ENCODE results near the gene XRN2. TPM values are rescaled to one million over a fixed set of nuclear protein-coding genes. Genes with fewer than 3 reads are reported as not detected.

Gene XRN2
- total RNA-seq, 1 experiment from 2014 or later: 118 TPM

DNA sequence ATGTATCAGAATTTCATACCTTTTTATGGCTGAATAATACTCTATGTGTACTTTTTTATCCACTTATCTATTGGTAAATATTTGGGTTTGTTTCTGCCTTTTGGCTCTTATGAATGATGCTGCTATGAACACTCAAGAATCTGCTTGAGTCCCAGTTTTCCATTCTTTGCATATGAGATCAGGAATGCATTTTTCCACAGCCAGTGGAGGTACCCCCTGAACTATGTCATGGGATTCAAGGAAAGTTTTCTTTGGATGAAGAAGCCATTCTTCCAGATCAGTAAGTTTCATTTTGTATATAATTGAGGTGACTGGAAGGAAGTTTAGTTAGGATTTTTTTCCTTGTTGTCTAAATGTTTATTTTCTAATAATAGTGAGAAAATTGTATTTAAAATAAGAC, 53.3 kb downstream of the XRN2 start:
- Mint-ChIP-seq H3K27ac (no peak overlapping the region), H3K4me1 (no peaks in the 10 kb centered on the region), H3K36me3 (peaks cover 48% of the 10 kb centered on the region), H3K9me3 (no peaks in the 10 kb centered on the region), H3K4me3 (no peak overlapping the region), H3K27me3 (ENCODE audit: low read depth) (no peaks in the 10 kb centered on the region)
- ChIA-PET CTCF (interaction anchor here (1.3 kb wide), 1 partner anchor 120 kb away, joined by 3 read pairs; no protein-coding TSS in a partner anchor), POLR2A (no interaction called here)
- ATAC-seq (no peak), DNase-seq (ENCODE audit: low spot score) (no peak)
- TF ChIP-seq ZNF232 (CRISPR knock-in tag; IDR thresholded peaks at IDR 0.05): no peak
- TF ChIP-seq CREM (CRISPR knock-in tag; IDR thresholded peaks at IDR 0.05): no peak
- no peak for TF ChIP-seq PRRX2 (CRISPR knock-in tag; IDR thresholded peaks at IDR 0.05)
- TF ChIP-seq, protein P1, sequence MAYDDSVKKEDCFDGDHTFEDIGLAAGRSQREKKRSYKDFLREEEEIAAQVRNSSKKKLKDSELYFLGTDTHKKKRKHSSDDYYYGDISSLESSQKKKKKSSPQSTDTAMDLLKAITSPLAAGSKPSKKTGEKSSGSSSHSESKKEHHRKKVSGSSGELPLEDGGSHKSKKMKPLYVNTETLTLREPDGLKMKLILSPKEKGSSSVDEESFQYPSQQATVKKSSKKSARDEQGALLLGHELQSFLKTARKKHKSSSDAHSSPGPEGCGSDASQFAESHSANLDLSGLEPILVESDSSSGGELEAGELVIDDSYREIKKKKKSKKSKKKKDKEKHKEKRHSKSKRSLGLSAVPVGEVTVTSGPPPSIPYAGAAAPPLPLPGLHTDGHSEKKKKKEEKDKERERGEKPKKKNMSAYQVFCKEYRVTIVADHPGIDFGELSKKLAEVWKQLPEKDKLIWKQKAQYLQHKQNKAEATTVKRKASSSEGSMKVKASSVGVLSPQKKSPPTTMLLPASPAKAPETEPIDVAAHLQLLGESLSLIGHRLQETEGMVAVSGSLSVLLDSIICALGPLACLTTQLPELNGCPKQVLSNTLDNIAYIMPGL (CRISPR knock-in tag; IDR thresholded peaks at IDR 0.05): no peak
- TF ChIP-seq ZNF416 (CRISPR knock-in tag; IDR thresholded peaks at IDR 0.05): no peak
- TF ChIP-seq MXD4 (CRISPR knock-in tag; IDR thresholded peaks at IDR 0.05; ENCODE audit: borderline replicate concordance): no peak
- TF ChIP-seq ESRRA (CRISPR knock-in tag; IDR thresholded peaks at IDR 0.05; ENCODE audit: borderline replicate concordance): no peak
- TF ChIP-seq RORB (CRISPR knock-in tag; IDR thresholded peaks at IDR 0.05): no peak
- TF ChIP-seq SMAD3 (CRISPR knock-in tag; IDR thresholded peaks at IDR 0.05; ENCODE audit: borderline replicate concordance): no peak
- TF ChIP-seq, protein P2, sequence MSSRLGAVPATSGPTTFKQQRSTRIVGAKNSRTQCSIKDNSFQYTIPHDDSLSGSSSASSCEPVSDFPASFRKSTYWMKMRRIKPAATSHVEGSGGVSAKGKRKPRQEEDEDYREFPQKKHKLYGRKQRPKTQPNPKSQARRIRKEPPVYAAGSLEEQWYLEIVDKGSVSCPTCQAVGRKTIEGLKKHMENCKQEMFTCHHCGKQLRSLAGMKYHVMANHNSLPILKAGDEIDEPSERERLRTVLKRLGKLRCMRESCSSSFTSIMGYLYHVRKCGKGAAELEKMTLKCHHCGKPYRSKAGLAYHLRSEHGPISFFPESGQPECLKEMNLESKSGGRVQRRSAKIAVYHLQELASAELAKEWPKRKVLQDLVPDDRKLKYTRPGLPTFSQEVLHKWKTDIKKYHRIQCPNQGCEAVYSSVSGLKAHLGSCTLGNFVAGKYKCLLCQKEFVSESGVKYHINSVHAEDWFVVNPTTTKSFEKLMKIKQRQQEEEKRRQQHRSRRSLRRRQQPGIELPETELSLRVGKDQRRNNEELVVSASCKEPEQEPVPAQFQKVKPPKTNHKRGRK (CRISPR knock-in tag; IDR thresholded peaks at IDR 0.05; ENCODE audit: borderline replicate concordance): no peak
- TF ChIP-seq, protein P3, sequence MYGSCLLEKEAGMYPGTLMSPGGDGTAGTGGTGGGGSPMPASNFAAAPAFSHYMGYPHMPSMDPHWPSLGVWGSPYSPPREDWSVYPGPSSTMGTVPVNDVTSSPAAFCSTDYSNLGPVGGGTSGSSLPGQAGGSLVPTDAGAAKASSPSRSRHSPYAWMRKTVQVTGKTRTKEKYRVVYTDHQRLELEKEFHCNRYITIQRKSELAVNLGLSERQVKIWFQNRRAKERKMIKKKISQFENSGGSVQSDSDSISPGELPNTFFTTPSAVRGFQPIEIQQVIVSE (CRISPR knock-in tag; IDR thresholded peaks at IDR 0.05; ENCODE audit: borderline replicate concordance): no peak
- TF ChIP-seq, protein P4, sequence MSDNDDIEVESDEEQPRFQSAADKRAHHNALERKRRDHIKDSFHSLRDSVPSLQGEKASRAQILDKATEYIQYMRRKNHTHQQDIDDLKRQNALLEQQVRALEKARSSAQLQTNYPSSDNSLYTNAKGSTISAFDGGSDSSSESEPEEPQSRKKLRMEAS (CRISPR knock-in tag; IDR thresholded peaks at IDR 0.05): no peak
- TF ChIP-seq, protein P5, sequence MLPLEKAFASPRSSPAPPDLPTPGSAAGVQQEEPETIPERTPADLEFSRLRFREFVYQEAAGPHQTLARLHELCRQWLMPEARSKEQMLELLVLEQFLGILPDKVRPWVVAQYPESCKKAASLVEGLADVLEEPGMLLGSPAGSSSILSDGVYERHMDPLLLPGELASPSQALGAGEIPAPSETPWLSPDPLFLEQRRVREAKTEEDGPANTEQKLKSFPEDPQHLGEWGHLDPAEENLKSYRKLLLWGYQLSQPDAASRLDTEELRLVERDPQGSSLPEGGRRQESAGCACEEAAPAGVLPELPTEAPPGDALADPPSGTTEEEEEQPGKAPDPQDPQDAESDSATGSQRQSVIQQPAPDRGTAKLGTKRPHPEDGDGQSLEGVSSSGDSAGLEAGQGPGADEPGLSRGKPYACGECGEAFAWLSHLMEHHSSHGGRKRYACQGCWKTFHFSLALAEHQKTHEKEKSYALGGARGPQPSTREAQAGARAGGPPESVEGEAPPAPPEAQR (CRISPR knock-in tag; IDR thresholded peaks at IDR 0.05): no peak
- TF ChIP-seq OVOL2 (CRISPR knock-in tag; IDR thresholded peaks at IDR 0.05; ENCODE audit: borderline replicate concordance): no peak
- TF ChIP-seq, protein P6, sequence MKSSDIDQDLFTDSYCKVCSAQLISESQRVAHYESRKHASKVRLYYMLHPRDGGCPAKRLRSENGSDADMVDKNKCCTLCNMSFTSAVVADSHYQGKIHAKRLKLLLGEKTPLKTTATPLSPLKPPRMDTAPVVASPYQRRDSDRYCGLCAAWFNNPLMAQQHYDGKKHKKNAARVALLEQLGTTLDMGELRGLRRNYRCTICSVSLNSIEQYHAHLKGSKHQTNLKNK (CRISPR knock-in tag; IDR thresholded peaks at IDR 0.05): no peak
- no peak for TF ChIP-seq TCF7 (CRISPR knock-in tag; IDR thresholded peaks at IDR 0.05; ENCODE audit: low read depth)

DNA sequence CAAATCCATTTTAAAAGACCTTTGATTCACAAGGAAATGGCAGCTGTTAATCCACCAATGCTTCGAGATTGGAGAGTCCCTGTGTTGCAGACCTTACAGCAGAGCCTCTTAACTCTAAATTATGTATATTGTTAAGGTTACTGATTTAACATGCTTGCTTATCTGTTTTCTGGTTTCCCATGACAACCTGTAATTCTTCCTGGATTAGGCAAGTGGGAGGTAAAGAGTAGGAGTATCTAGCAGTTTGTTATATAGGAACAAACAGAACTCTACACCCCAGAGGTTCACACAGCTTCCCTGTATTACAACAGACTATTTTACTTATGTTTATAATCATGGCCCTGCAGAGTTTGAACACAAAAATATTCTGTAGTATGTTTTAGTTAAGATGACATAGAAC, 54.7 kb downstream of the XRN2 start:
- H3K4me1 Mint-ChIP-seq: no peaks in the 10 kb centered on the region

More for the DNA sequence above, 54.7 kb downstream of the XRN2 start:
- peaks cover 60% of the 10 kb centered on the region for H3K36me3 Mint-ChIP-seq
- TF ChIP-seq GABPB1 (CRISPR knock-in tag; IDR thresholded peaks at IDR 0.05): peak; percentile 22; the same call in 1 of the 2 replicates
- TF ChIP-seq, protein P7, sequence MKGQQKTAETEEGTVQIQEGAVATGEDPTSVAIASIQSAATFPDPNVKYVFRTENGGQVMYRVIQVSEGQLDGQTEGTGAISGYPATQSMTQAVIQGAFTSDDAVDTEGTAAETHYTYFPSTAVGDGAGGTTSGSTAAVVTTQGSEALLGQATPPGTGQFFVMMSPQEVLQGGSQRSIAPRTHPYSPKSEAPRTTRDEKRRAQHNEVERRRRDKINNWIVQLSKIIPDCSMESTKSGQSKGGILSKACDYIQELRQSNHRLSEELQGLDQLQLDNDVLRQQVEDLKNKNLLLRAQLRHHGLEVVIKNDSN (CRISPR knock-in tag; IDR thresholded peaks at IDR 0.05): no peak
- no peak for ATAC-seq
- CTCF ChIA-PET: no interaction called here
- DNase-seq (ENCODE audit: low spot score): no peak
- H3K27ac Mint-ChIP-seq: no peak overlapping the region
- H3K27me3 Mint-ChIP-seq (ENCODE audit: low read depth): no peaks in the 10 kb centered on the region
- POLR2A ChIA-PET: no interaction called here
- H3K9me3 Mint-ChIP-seq: no peaks in the 10 kb centered on the region
- H3K4me3 Mint-ChIP-seq: no peak overlapping the region
